Measurements from ENCODE around the gene AIG1.

Gene AIG1

DNA sequence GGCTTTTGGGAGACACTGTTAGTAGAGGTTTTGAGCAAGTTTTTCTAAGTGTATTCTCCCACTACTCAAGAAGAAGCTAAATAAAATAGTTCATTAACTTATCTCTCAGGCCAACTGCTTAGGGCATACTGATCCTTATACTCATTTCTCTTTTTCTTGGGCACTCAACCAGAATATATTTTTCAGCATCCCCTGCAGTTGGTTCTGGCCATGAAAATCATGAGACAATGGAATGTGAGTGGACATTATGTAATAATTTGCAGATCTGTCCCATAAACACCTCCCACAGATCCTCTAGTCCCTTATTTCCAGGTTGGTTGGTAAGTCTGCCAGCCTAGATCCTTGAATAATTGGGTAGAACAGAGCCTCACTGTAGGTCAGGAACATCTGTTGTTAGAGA, 136.7 kb downstream of the AIG1 start:
- intact Hi-C loops (cut with micrococcal nuclease) = no loop called here
- Mint-ChIP-seq H3K4me1 (ENCODE audit: low read depth) (peaks cover 21% of the 10 kb centered on the region), H3K27me3 (no peaks in the 10 kb centered on the region), H3K36me3 (ENCODE audit: low read depth) (peaks cover 30% of the 10 kb centered on the region), H3K9me3 (peaks cover 23% of the 10 kb centered on the region), H3K4me3 (no peak overlapping the region), H3K27ac (no peak overlapping the region)

DNA sequence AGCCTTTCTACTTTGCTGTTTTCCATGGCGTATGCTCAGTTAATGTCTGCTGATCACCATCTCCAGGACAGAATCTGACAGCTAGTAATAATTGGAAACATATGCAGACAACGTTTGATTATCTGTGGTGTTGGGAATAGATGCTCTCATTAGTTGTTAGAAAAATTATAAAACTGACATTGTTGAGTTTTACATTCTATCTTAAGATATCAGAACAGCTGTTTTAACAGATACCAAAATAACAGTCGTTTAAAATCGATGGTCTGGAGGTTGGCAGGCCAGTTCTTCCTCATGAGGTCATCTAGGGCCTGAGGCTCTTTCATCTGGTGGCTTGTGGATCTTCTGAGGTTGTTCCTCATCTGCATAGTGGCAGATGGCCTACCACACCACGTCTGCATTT, 137.6 kb downstream of the AIG1 start:
- peaks cover 23% of the 10 kb centered on the region for H3K9me3 Mint-ChIP-seq
- intact Hi-C loops (cut with micrococcal nuclease) = no loop called here
- peaks cover 21% of the 10 kb centered on the region for H3K4me1 Mint-ChIP-seq (ENCODE audit: low read depth)
- H3K4me3 Mint-ChIP-seq = no peak overlapping the region
- H3K36me3 Mint-ChIP-seq (ENCODE audit: low read depth) = peaks cover 30% of the 10 kb centered on the region
- H3K27me3 Mint-ChIP-seq = no peaks in the 10 kb centered on the region
- no peak overlapping the region for H3K27ac Mint-ChIP-seq

DNA sequence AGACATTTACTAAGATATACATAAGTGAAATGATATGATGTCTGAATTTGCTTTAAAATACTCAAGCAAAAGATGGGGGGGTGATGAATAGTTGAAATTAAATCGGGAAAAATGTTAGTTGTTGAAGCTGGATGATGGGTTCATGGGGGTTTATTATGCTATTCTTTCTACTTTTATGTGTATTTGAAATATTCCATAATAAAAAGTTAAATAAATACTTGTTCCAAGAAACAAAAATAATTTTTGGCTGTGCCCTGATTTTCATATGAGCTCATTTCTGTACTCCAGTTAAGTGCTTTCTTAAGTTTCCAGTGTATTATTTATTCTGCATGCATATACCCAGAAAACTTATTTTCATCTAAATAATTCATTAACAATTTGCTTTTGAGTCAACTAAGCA, 138.6 kb downstream of the AIG1 start:
- peaks cover 25% of the 10 kb centered on the region for H3K9me3 Mint-ChIP-seq
- no peaks in the 10 kb centered on the region for H3K27me3 Mint-ChIP-seq
- intact Hi-C loops (cut with micrococcal nuclease) = no loop called here
- H3K4me1 Mint-ChIP-seq (ENCODE audit: low read depth) = peaks cover 28% of the 10 kb centered on the region
- H3K27ac Mint-ChIP-seq = no peak overlapping the region
- peaks cover 28% of the 10 kb centered on the region for H3K36me3 Mint-ChIP-seq (ENCODE audit: low read depth)
- H3K4me3 Mint-ChIP-seq = no peak overlapping the region

DNA sequence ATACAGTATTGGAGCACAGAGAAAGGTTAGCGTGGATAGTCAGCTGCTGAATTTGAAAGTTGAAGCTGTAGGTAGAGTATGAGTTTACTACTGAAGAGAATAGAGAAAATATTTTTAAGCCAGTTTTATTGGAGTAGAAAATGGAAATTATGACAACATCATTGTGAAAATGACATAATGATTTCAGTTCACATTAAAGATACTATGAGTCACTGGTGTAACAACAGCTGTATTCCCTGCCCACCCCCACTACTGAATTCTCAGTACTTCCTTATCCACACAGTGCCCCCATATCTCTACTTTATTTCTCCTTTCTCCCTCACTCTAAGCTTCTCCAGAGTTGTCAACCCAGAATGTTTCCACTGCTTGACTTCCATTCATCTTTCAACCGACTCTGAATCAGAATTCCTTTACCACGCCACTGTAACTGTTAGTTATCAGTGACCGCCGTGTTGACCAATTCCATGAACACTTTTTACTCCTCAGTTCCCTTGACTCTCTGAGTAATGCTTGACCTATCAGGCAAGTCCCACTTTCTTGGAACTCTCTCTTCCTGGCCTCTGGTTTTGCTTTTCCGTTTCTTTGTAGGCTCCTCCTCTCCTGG, 139.6 kb downstream of the AIG1 start:
- no peak overlapping the region for H3K4me3 Mint-ChIP-seq
- intact Hi-C loops (cut with micrococcal nuclease) = no loop called here
- H3K27me3 Mint-ChIP-seq = no peaks in the 10 kb centered on the region
- H3K9me3 Mint-ChIP-seq = peaks cover 25% of the 10 kb centered on the region
- peaks cover 28% of the 10 kb centered on the region for H3K4me1 Mint-ChIP-seq (ENCODE audit: low read depth)
- H3K27ac Mint-ChIP-seq = no peak overlapping the region
- peaks cover 20% of the 10 kb centered on the region for H3K36me3 Mint-ChIP-seq (ENCODE audit: low read depth)

DNA sequence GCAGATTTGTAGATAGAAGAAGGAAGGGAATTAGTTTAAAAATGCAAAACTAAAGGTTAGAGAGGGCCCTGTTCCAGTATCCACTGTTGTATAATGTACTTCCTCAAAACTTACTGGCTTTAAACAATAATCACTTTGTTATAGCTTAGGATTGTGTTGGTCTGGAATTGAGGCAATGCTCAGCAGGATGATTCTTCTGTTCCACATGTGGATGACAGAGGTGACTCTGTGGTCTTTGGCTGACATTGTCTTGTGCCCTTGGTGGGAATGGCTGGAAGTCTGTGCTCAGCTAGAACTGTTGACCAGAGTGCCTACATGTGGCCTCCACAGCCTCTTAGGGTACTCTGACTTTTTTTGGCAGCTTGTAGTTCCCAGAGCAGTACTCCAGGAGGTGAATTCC, 143.4 kb downstream of the AIG1 start:
- Mint-ChIP-seq H3K4me3 (no peak overlapping the region), H3K27me3 (no peaks in the 10 kb centered on the region), H3K4me1 (ENCODE audit: low read depth) (peaks cover 22% of the 10 kb centered on the region), H3K9me3 (peaks cover 27% of the 10 kb centered on the region), H3K36me3 (ENCODE audit: low read depth) (peaks cover 16% of the 10 kb centered on the region), H3K27ac (no peak overlapping the region)
- intact Hi-C loops (cut with micrococcal nuclease) = no loop called here

DNA sequence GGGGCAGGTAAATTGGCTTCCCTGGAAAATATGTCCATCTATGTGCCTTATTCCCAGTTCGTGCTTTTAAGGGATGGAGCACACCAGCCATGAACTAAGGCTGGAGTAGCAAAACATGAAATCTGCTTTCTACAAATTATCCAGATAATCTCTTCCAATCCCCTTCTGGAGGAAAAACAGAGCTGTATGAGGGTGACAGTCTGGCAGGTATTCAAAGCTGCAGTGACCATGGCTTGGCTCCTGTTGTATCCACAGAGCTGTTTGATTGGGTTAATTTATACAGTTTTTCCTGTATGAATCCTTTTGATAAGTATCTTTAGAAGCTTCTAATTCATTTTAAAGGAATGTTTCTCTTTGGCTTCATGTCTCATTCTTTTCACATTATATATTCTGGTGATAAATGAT, 144.4 kb downstream of the AIG1 start:
- no peak overlapping the region for H3K27ac Mint-ChIP-seq
- peaks cover 15% of the 10 kb centered on the region for H3K4me1 Mint-ChIP-seq (ENCODE audit: low read depth)
- intact Hi-C loops (cut with micrococcal nuclease) = no loop called here
- peaks cover 24% of the 10 kb centered on the region for H3K36me3 Mint-ChIP-seq (ENCODE audit: low read depth)
- no peak overlapping the region for H3K4me3 Mint-ChIP-seq
- H3K27me3 Mint-ChIP-seq = no peaks in the 10 kb centered on the region
- H3K9me3 Mint-ChIP-seq = peaks cover 35% of the 10 kb centered on the region

DNA sequence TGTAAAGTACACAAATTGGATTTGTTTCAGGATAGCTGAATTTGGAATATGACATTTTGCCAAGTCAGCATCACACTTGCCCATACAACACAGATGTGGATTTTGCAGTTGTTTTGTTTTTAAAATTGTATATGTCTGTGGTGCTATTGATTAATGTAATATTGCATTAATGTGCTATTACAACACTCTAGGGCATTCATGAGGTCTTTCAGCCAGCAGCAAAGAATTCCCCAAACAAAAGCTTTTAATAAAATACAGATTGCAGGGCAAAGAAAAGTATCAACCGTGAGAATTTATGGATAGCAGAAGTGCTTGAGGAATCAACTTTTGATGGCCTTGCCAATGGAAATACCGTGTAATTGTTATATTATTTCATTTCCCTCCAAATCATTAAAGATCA, 144.9 kb downstream of the AIG1 start:
- intact Hi-C loops (cut with micrococcal nuclease) = no loop called here
- H3K4me1 Mint-ChIP-seq (ENCODE audit: low read depth) = peaks cover 10% of the 10 kb centered on the region
- H3K27me3 Mint-ChIP-seq = no peaks in the 10 kb centered on the region
- peaks cover 21% of the 10 kb centered on the region for H3K36me3 Mint-ChIP-seq (ENCODE audit: low read depth)
- H3K4me3 Mint-ChIP-seq = no peak overlapping the region
- H3K9me3 Mint-ChIP-seq = peaks cover 35% of the 10 kb centered on the region
- no peak overlapping the region for H3K27ac Mint-ChIP-seq

DNA sequence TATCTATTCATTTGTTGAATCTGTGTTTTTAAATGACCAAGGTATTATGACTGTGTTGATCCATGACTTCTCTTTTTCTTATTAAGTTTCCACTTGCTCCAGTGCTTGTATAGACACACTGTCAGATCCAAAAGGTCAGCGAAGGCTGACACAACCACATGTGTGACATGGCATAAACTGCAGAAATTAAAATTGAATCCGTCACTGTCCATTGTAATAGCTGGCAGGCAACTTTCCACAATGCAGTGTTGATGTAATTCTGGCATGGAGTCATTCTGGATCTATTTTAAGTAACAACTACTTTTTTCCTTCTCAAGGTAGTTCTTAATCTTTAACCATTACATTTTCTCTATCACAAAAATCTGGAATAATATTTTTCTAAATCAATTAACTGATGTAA, 145.3 kb downstream of the AIG1 start:
- H3K4me1 Mint-ChIP-seq (ENCODE audit: low read depth) = peaks cover 7% of the 10 kb centered on the region
- no peaks in the 10 kb centered on the region for H3K27me3 Mint-ChIP-seq
- peaks cover 17% of the 10 kb centered on the region for H3K36me3 Mint-ChIP-seq (ENCODE audit: low read depth)
- H3K4me3 Mint-ChIP-seq = no peak overlapping the region
- H3K27ac Mint-ChIP-seq = no peak overlapping the region
- intact Hi-C loops (cut with micrococcal nuclease) = no loop called here
- H3K9me3 Mint-ChIP-seq = peaks cover 32% of the 10 kb centered on the region

DNA sequence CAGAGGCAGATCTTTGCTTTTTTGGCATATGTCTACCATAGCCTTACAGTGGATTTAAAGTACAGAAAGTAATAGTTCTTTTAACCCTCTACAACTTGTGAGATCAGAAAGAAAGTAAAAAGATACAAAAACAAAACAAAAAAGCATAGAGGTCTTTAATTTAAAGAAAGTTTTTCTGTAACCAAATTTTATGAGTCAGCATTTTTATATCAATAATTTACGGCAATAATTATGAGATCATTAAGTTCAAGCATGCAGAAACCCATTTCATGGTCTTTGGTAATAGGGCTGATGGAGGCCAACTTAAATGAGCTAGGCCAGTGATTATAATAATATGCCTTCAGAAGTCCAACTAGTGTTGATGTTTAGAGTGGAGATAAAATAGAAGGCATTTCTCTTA, 145.9 kb downstream of the AIG1 start:
- Mint-ChIP-seq H3K4me1 (ENCODE audit: low read depth) (peaks cover 7% of the 10 kb centered on the region), H3K36me3 (ENCODE audit: low read depth) (peaks cover 17% of the 10 kb centered on the region), H3K4me3 (no peak overlapping the region), H3K9me3 (peaks cover 31% of the 10 kb centered on the region), H3K27ac (no peak overlapping the region), H3K27me3 (no peaks in the 10 kb centered on the region)
- intact Hi-C loops (cut with micrococcal nuclease) = no loop called here

DNA sequence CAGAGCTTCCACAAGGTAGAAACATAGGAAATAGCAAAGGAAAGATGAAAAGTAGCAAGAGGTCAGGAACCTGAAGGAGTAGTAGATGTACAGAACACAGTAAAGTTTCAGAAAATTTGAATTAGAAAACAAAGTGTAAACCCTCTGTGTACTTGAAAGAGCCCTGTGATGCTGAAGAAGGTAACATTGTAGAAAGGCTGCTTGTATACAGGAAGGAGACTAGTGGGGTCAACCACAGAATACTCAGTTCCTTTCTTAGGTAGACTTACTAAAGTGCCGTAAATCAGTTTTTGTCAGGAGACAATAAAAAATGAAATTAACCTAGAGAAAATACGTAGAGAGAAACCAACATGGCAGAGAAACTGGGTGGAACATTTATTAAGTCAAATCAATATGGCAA, 149.7 kb downstream of the AIG1 start:
- Mint-ChIP-seq H3K27ac (no peak overlapping the region), H3K4me3 (no peak overlapping the region), H3K36me3 (ENCODE audit: low read depth) (peaks cover 16% of the 10 kb centered on the region), H3K9me3 (peaks cover 24% of the 10 kb centered on the region), H3K4me1 (ENCODE audit: low read depth) (peaks cover 8% of the 10 kb centered on the region), H3K27me3 (no peaks in the 10 kb centered on the region)
- intact Hi-C loops (cut with micrococcal nuclease) = no loop called here

DNA sequence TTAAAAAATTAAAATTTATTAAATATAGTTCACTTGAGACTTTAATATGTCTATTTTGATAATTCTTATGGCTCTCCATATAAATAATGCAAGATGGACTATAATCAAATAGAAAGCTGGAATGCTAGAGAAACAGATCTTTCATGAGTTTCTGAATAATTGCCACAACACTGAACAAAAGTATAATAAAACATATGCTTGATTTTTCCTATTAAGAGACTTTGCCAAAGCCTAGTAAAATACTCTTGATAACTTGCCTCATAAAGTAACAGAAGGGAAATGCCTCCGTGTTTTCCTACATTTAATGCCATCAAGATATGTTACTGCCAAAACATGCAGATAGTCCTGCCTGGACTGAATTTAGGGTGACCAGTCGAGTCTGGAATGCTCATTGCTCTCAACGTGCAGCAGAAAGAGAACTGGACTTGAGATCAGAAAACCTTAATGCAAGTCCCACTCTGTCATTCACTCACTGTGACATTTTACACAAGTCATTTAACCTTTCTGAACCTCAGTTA, 153.2 kb downstream of the AIG1 start:
- intact Hi-C loops (cut with micrococcal nuclease) = no loop called here
- Mint-ChIP-seq H3K27ac (no peak overlapping the region), H3K27me3 (no peaks in the 10 kb centered on the region), H3K36me3 (ENCODE audit: low read depth) (peaks cover 21% of the 10 kb centered on the region), H3K4me3 (no peak overlapping the region), H3K4me1 (ENCODE audit: low read depth) (peaks cover 10% of the 10 kb centered on the region), H3K9me3 (peaks cover 23% of the 10 kb centered on the region)

DNA sequence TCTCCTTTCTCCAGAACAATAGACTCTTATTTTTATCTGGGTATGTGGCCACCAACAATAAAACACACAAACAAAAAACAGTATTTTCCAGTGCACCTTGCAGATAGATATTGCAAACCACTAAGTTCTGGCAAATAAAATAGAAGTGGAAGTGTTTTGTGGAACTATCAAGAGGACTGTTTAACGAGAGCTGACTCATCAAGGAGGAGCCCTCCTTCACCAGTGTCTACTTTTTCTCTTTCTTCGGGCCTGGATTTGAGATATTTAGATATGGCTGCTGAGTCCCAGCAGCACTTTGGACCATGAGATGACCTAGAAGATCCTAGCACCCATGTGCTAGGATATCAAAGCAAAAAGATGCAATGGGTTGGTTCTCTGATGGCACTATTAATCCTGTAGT, 154.7 kb downstream of the AIG1 start:
- Mint-ChIP-seq H3K27me3 (no peaks in the 10 kb centered on the region), H3K27ac (no peak overlapping the region), H3K36me3 (ENCODE audit: low read depth) (peaks cover 12% of the 10 kb centered on the region), H3K4me3 (no peak overlapping the region), H3K9me3 (peaks cover 9% of the 10 kb centered on the region), H3K4me1 (ENCODE audit: low read depth) (peaks cover 10% of the 10 kb centered on the region)
- intact Hi-C loops (cut with micrococcal nuclease) = no loop called here

DNA sequence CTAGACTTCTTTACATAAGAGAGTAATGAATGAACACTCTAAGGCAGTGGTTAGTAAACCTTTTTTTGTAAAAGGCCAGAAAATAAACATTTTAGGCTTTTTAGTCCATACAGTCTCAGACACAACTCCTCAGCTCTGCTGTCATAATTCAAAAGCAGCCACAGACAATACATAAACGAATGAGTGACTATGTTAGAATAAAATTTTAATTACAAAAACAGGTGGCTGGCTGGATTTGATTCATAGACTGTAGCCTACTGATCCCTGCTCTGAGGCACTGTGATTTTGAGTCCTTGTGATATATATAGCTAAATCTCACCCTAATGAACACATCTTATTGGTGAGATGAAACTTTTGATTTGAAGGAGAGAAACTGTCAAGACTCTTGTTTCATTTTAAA, 155.1 kb downstream of the AIG1 start:
- no peaks in the 10 kb centered on the region for H3K27me3 Mint-ChIP-seq
- H3K36me3 Mint-ChIP-seq (ENCODE audit: low read depth) = peaks cover 12% of the 10 kb centered on the region
- H3K4me3 Mint-ChIP-seq = no peak overlapping the region
- intact Hi-C loops (cut with micrococcal nuclease) = no loop called here
- peaks cover 10% of the 10 kb centered on the region for H3K4me1 Mint-ChIP-seq (ENCODE audit: low read depth)
- peaks cover 6% of the 10 kb centered on the region for H3K9me3 Mint-ChIP-seq
- no peak overlapping the region for H3K27ac Mint-ChIP-seq

DNA sequence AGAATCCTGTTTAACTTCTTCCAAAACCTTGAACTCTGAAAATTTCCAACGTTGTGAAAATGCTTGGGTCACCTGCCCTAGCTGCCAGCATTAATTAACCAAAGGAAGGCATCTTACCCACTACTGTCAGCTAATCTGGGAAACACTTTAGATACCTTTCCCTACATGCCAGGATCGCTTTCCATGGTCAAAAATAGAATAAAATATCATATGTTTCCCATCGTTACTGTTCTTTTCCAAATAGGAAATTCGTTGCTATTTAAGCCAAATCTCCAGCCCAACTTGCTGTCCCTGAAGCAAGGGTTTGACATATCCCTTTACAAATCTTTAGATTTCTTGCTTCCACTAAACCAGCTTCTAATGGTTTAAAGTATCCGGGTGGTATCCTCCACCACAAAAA, 157.5 kb downstream of the AIG1 start:
- Mint-ChIP-seq H3K4me3 (no peak overlapping the region), H3K9me3 (peaks cover 6% of the 10 kb centered on the region), H3K4me1 (ENCODE audit: low read depth) (peaks cover 10% of the 10 kb centered on the region), H3K27ac (no peak overlapping the region), H3K36me3 (ENCODE audit: low read depth) (peaks cover 12% of the 10 kb centered on the region), H3K27me3 (no peaks in the 10 kb centered on the region)
- intact Hi-C loops (cut with micrococcal nuclease) = no loop called here

DNA sequence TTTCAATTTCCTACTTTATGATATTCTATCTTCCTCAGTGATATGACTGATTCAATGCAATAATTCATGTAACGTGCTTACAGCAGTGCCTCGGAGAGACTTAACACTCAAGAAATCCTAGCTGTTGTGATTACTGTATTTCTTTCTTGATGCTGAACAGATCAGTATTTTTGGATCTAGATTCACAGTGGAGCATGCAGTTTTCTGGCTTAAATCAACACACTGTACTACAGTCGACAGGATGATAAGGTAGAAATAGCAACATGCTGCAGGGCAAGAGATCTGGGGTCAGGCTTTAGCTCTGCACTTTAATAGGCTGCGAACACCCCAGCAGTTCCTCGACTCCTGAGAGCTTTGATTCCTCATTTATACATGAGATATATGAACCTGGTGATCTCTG, 161.0 kb downstream of the AIG1 start:
- Mint-ChIP-seq H3K9me3 (no peaks in the 10 kb centered on the region), H3K36me3 (ENCODE audit: low read depth) (peaks cover 12% of the 10 kb centered on the region), H3K4me3 (no peak overlapping the region), H3K4me1 (ENCODE audit: low read depth) (peaks cover 14% of the 10 kb centered on the region), H3K27ac (no peak overlapping the region), H3K27me3 (no peaks in the 10 kb centered on the region)
- intact Hi-C loops (cut with micrococcal nuclease) = no loop called here
